Neural progenitor cell (in vitro differentiated cells): Measurements from ENCODE around the gene BCAS1. TPM values are rescaled to one million over a fixed set of nuclear protein-coding genes. Genes with fewer than 3 reads are reported as not detected.
A peak's percentile ranks its signal among the peaks of the same experiment; 100 is the strongest.

Source experiments
- DNase-seq: peaks from one replicate; pipeline ENCODE4 v3.0.0-alpha.2; 2016; ENCODE audit warnings: low spot score
- H2AFZ ChIP-seq: fragments of 200-600 bp; sonication (generic); replicated peaks from 2 replicates; pipeline ENCODE4 v1.6.1; 2016; ENCODE audit warnings: antibody characterized with exemption
- H3F3A ChIP-seq: fragments of 200-600 bp; sonication (generic); 2 replicates; pipeline ENCODE4 v1.6.1; 2016; ENCODE audit warnings: antibody characterized with exemption, low read depth
- H3K27ac ChIP-seq: fragments of 200-600 bp; sonication (generic); 2 replicates; pipeline ENCODE4 v1.5.1; 2016; ENCODE audit warnings: mild to moderate bottlenecking
- H3K27me3 ChIP-seq: fragments of 200-600 bp; sonication (generic); 2 replicates; pipeline ENCODE4 v1.6.1; 2016; ENCODE audit warnings: mild to moderate bottlenecking, moderate library complexity
- H3K36me3 ChIP-seq: fragments of 200-600 bp; sonication (generic); 2 replicates; pipeline ENCODE4 v1.5.1; 2016
- H3K4me1 ChIP-seq: fragments of 200-600 bp; sonication (generic); 2 replicates; pipeline ENCODE4 v1.6.1; 2016; ENCODE audit warnings: mixed run types
- H3K4me2 ChIP-seq: fragments of 200-600 bp; sonication (generic); 2 replicates; pipeline ENCODE4 v1.6.1; 2016
- H3K4me3 ChIP-seq: fragments of 200-600 bp; sonication (generic); 2 replicates; pipeline ENCODE4 v1.5.1; 2016
- H3K79me2 ChIP-seq: fragments of 200-600 bp; sonication (generic); 2 replicates; pipeline ENCODE4 v1.6.1; 2016; ENCODE audit warnings: low read depth
- H3K9ac ChIP-seq: fragments of 200-600 bp; sonication (generic); 2 replicates; pipeline ENCODE4 v1.6.1; 2016
- H3K9me3 ChIP-seq: fragments of 200-600 bp; sonication (generic); 2 replicates; pipeline ENCODE4 v1.5.1; 2016; ENCODE audit warnings: low read depth
- H4K20me1 ChIP-seq: fragments of 200-600 bp; sonication (generic); 2 replicates; pipeline ENCODE4 v1.6.1; 2016; ENCODE audit warnings: low read depth
- H3K27ac Mint-ChIP-seq: 3 replicates; pipeline ENCODE4 v1.8.0; 2021; ENCODE audit warnings: mixed read lengths
- H3K27me3 Mint-ChIP-seq: 2 replicates; pipeline ENCODE4 v1.8.0; 2022; ENCODE audit warnings: low read depth, mild to moderate bottlenecking, inconsistent platforms, moderate library complexity, mixed read lengths; ENCODE audit not compliant: insufficient read depth
- H3K36me3 Mint-ChIP-seq: 3 replicates; pipeline ENCODE4 v1.8.0; 2021; ENCODE audit warnings: mixed read lengths
- H3K4me1 Mint-ChIP-seq: 3 replicates; pipeline ENCODE4 v1.8.0; 2021; ENCODE audit warnings: mixed read lengths
- H3K4me3 Mint-ChIP-seq: 3 replicates; pipeline ENCODE4 v1.8.0; 2021; ENCODE audit warnings: mild to moderate bottlenecking, moderate library complexity, mixed read lengths
- H3K9me3 Mint-ChIP-seq: 3 replicates; pipeline ENCODE4 v1.8.0; 2020; ENCODE audit warnings: mixed read lengths
- EZH2 ChIP-seq: fragments of 200-600 bp; sonication (generic); IDR thresholded peaks from 2 replicates; pipeline ENCODE4 v1.6.1; 2017; ENCODE audit warnings: antibody characterized with exemption, mild to moderate bottlenecking, moderate library complexity
- EZH2phosphoT487 ChIP-seq: fragments of 200-600 bp; sonication (generic); IDR thresholded peaks from 2 replicates; pipeline ENCODE4 v1.6.1; 2017; ENCODE audit warnings: antibody characterized with exemption
- total RNA-seq: library from RNA; depleted of rRNA; stranded (reverse); fragments of >200 nt; gene quantifications from 2 replicates; pipeline ENCODE4 v1.2.3, GENCODE V29; 2015; ENCODE audit warnings: low replicate concordance
- TF ChIP-seq, protein P1 (sequence below): fragments of 200-600 bp; sonication (generic); IDR thresholded peaks from 2 replicates; pipeline ENCODE4 v1.5.1; 2017; ENCODE audit warnings: antibody characterized with exemption, mild to moderate bottlenecking

Gene BCAS1
- total RNA-seq, 1 donor from 2014 or later = not detected

DNA sequence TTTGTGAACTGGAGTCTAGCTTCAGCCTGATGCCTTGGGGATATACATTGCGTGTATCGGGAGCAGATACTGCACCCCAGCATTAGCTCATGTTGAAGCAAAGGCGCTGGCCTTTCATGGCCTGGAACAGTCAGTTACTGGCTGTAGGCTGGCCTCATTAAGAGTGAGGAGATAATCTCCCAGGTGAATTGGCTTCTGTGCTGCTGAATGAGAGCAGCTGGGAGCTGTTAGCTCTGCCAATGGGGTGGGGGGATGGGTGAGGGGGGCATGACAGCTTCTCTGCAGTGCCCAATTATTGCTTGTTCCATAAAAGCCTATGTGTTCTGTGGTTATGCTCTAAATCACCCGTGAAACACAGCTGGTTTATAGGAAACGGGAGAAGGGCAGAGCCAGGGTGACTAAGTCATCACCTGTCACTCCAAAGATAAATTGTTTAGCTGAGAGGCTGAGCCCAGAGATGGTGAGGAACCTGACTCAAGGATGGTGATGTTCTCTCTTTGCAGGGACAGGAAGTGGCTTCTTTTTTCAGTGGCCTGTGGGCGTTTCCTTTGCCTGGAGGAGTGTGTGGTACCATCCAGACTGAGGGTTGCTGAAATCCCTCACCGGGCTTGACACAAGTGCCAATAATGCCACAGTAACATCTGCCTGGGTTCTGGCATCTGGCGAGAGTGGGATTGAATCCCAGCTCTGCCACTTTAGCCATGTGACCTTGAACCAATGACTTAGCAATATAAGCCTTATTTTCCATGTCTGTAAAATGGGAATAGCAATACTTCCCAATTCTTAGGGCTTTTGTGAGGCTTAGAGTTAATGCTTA is 170.8 kb downstream of the BCAS1 start:
- Histone ChIP-seq H3K27ac (peak overlapping the region; percentile 68), H3K4me3 (no peak overlapping the region), H3K36me3 (no peaks in the 10 kb centered on the region), H3K27me3 (no peaks in the 10 kb centered on the region), H4K20me1 (no peaks in the 10 kb centered on the region), H2AFZ (no peak overlapping the region), H3K4me1 (peaks cover 45% of the 10 kb centered on the region), H3F3A (peaks cover 36% of the 10 kb centered on the region), H3K9me3 (no peaks in the 10 kb centered on the region), H3K79me2 (no peaks in the 10 kb centered on the region), H3K4me2 (peak overlapping the region; percentile 69), H3K9ac (no peak overlapping the region)
- Mint-ChIP-seq H3K9me3 (no peaks in the 10 kb centered on the region), H3K36me3 (no peaks in the 10 kb centered on the region), H3K4me3 (no peak overlapping the region), H3K27me3 (peaks cover 3% of the 10 kb centered on the region), H3K27ac (no peak overlapping the region), H3K4me1 (peaks cover 38% of the 10 kb centered on the region)
- DNase-seq = peak; percentile 62
- TF ChIP-seq EZH2 (no peak), EZH2phosphoT487 (no peak)
- TF ChIP-seq, protein P1, sequence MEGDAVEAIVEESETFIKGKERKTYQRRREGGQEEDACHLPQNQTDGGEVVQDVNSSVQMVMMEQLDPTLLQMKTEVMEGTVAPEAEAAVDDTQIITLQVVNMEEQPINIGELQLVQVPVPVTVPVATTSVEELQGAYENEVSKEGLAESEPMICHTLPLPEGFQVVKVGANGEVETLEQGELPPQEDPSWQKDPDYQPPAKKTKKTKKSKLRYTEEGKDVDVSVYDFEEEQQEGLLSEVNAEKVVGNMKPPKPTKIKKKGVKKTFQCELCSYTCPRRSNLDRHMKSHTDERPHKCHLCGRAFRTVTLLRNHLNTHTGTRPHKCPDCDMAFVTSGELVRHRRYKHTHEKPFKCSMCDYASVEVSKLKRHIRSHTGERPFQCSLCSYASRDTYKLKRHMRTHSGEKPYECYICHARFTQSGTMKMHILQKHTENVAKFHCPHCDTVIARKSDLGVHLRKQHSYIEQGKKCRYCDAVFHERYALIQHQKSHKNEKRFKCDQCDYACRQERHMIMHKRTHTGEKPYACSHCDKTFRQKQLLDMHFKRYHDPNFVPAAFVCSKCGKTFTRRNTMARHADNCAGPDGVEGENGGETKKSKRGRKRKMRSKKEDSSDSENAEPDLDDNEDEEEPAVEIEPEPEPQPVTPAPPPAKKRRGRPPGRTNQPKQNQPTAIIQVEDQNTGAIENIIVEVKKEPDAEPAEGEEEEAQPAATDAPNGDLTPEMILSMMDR = no peak

DNA sequence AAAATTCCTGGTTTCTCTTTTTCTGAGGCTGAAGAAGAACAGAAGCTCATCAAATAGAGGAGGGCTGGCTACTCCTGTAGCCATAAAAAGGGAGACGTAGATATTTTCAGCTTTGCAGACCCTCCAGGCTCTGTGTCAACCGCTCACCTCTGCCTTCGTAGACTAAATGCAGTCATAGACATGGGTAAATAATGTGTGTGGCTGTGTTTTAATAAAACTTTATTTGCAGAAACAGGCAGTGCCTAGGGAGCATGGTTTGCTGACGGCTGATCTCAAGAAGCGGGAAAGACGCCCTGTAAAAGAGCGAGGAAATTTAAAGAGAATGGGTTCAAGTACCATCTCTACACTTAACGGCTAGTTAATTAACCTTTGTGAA is 171.8 kb downstream of the BCAS1 start:
- H3K9ac ChIP-seq = no peak overlapping the region
- no peaks in the 10 kb centered on the region for H3K9me3 ChIP-seq
- H3K9me3 Mint-ChIP-seq = no peaks in the 10 kb centered on the region
- no peak for TF ChIP-seq EZH2
- no peak for TF ChIP-seq EZH2phosphoT487
- TF ChIP-seq, protein P1 = no peak
- no peak overlapping the region for H3K4me3 Mint-ChIP-seq
- H3K27me3 ChIP-seq = no peaks in the 10 kb centered on the region
- no peak overlapping the region for H2AFZ ChIP-seq
- H3K27ac ChIP-seq = peak overlapping the region; percentile 83
- H4K20me1 ChIP-seq = no peaks in the 10 kb centered on the region
- DNase-seq = no peak
- H3K36me3 Mint-ChIP-seq = no peaks in the 10 kb centered on the region
- H3K4me3 ChIP-seq = no peak overlapping the region
- H3K4me1 Mint-ChIP-seq = peaks cover 38% of the 10 kb centered on the region
- H3K27ac Mint-ChIP-seq = peak overlapping the region; percentile 23
- peak overlapping the region; percentile 69 for H3K4me2 ChIP-seq
- H3F3A ChIP-seq = peaks cover 36% of the 10 kb centered on the region
- H3K4me1 ChIP-seq = peaks cover 45% of the 10 kb centered on the region
- no peaks in the 10 kb centered on the region for H3K79me2 ChIP-seq
- peaks cover 3% of the 10 kb centered on the region for H3K27me3 Mint-ChIP-seq
- H3K36me3 ChIP-seq = no peaks in the 10 kb centered on the region

DNA sequence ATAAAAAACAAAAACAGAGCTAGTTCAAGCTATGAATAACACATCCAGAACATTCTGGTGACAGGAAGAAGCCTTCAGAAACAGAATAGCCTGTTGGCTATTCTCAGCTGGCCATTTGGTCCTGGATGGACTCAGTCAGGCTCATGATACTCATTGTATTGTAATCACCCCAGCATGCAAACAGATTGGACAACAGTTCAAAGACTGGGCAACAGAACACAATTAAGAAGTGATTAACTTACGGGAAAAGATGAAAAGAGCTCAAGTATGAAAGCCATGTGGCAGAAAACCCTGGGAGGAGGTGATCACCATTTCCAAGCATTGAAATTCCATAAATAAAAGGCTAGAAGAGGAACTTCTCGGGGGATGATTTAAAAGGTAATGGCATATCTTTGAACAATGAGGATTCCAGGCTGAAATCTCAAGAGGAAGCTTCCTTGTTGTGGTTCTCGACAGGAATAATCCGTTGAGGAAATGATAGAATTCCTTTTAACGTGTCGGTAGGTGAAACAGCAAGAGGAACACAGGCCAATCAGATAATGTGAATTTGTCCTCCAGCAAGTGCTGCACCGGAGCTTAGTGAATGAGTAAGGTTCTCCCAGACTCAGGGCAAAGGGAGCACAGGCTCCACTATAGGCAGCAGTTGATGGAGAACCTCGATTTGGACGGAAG is 172.4 kb downstream of the BCAS1 start:
- Histone ChIP-seq H4K20me1 (no peaks in the 10 kb centered on the region), H3F3A (peaks cover 36% of the 10 kb centered on the region), H3K9ac (no peak overlapping the region), H3K4me3 (no peak overlapping the region), H3K36me3 (no peaks in the 10 kb centered on the region), H3K9me3 (no peaks in the 10 kb centered on the region), H3K4me2 (peak overlapping the region; percentile 69), H2AFZ (no peak overlapping the region), H3K27me3 (no peaks in the 10 kb centered on the region), H3K4me1 (peaks cover 45% of the 10 kb centered on the region), H3K27ac (peak overlapping the region; percentile 83), H3K79me2 (no peaks in the 10 kb centered on the region)
- Mint-ChIP-seq H3K27me3 (peaks cover 3% of the 10 kb centered on the region), H3K4me1 (peaks cover 44% of the 10 kb centered on the region), H3K4me3 (no peak overlapping the region), H3K36me3 (no peaks in the 10 kb centered on the region), H3K9me3 (no peaks in the 10 kb centered on the region), H3K27ac (peak overlapping the region; percentile 23)
- peak; percentile 62 for DNase-seq
- TF ChIP-seq, protein P1 = no peak
- TF ChIP-seq EZH2phosphoT487 (no peak), EZH2 (no peak)
